Smooth muscle cell (in vitro differentiated cells): ENCODE results near the gene RPL12. TPM values are rescaled to one million over a fixed set of nuclear protein-coding genes. Genes with fewer than 3 reads are reported as not detected.
A peak's percentile ranks its signal among the peaks of the same experiment; 100 is the strongest.

Experiments
- DNase-seq: peaks from one replicate; lab custom pipeline; 2025; ENCODE audit not compliant: unreplicated experiment; lab: John Stamatoyannopoulos, UW
- H2AFZ ChIP-seq: fragments of 200-600 bp; sonication (generic); 2 replicates; pipeline ENCODE4 v1.6.0; 2016; ENCODE audit warnings: antibody characterized with exemption, low read depth, mild to moderate bottlenecking
- H3F3A ChIP-seq: fragments of 200-600 bp; sonication (generic); 2 replicates; pipeline ENCODE4 v1.6.0; 2017; ENCODE audit warnings: antibody characterized with exemption, low read depth
- H3K27ac ChIP-seq: fragments of 200-600 bp; sonication (generic); 2 replicates; pipeline ENCODE4 v1.5.1; 2016; ENCODE audit warnings: low read depth, mild to moderate bottlenecking
- H3K27me3 ChIP-seq: fragments of 200-600 bp; sonication (generic); 2 replicates; pipeline ENCODE4 v1.6.1; 2016; ENCODE audit warnings: low read depth, mild to moderate bottlenecking
- H3K36me3 ChIP-seq: fragments of 200-600 bp; sonication (generic); 2 replicates; pipeline ENCODE4 v1.5.1; 2016; ENCODE audit warnings: low read depth
- H3K4me1 ChIP-seq: fragments of 200-600 bp; sonication (generic); 2 replicates; pipeline ENCODE4 v1.5.1; 2016; ENCODE audit warnings: low read depth
- H3K4me2 ChIP-seq: fragments of 200-600 bp; sonication (generic); 2 replicates; pipeline ENCODE4 v1.6.0; 2016; ENCODE audit warnings: mild to moderate bottlenecking
- H3K4me3 ChIP-seq: fragments of 200-600 bp; sonication (generic); 2 replicates; pipeline ENCODE4 v1.5.1; 2016; ENCODE audit warnings: mild to moderate bottlenecking
- H3K79me2 ChIP-seq: fragments of 200-600 bp; sonication (generic); 2 replicates; pipeline ENCODE4 v1.6.0; 2016; ENCODE audit warnings: low read depth, mild to moderate bottlenecking
- H3K9ac ChIP-seq: fragments of 200-600 bp; sonication (generic); 2 replicates; pipeline ENCODE4 v1.6.0; 2016; ENCODE audit warnings: low read depth
- H3K9me3 ChIP-seq: fragments of 200-600 bp; sonication (generic); replicated peaks from 2 replicates; pipeline ENCODE4 v1.5.1; 2016; ENCODE audit warnings: low read depth
- H4K20me1 ChIP-seq: fragments of 200-600 bp; sonication (generic); 2 replicates; pipeline ENCODE4 v1.6.0; 2016; ENCODE audit warnings: low read depth
- WGBS: methylation state at CpG from one replicate; pipeline ENCODE4 v1.1.7; 2016; ENCODE audit warnings: low lambda C conversion rate; 5-methylcytosine and 5-hydroxymethylcytosine counted together
- polyA plus RNA-seq: library from polyadenylated mRNA; unstranded; fragments of >200 nt; fragmentation: Nextera tagmentation; extraction: Ambion mirVana; gene quantifications from 2 replicates; pipeline ENCODE4 v1.2.1, GENCODE V29; 2016
- total RNA-seq: library from RNA; depleted of rRNA; stranded (reverse); fragments of >200 nt; gene quantifications from 2 replicates; pipeline ENCODE4 v1.2.3, GENCODE V29; 2014
- TF ChIP-seq, protein P1 (sequence below): fragments of 200-600 bp; sonication (generic); IDR thresholded peaks from 2 replicates; pipeline ENCODE4 v1.5.1; 2017; ENCODE audit warnings: borderline replicate concordance, mild to moderate bottlenecking, antibody characterized with exemption; ENCODE audit not compliant: insufficient read depth, poor library complexity, severe bottlenecking

Gene RPL12
- total RNA-seq (1,296 and 1,445 TPM in 2 replicates), polyA plus RNA-seq (371 and 424 TPM in 2 replicates)

DNA sequence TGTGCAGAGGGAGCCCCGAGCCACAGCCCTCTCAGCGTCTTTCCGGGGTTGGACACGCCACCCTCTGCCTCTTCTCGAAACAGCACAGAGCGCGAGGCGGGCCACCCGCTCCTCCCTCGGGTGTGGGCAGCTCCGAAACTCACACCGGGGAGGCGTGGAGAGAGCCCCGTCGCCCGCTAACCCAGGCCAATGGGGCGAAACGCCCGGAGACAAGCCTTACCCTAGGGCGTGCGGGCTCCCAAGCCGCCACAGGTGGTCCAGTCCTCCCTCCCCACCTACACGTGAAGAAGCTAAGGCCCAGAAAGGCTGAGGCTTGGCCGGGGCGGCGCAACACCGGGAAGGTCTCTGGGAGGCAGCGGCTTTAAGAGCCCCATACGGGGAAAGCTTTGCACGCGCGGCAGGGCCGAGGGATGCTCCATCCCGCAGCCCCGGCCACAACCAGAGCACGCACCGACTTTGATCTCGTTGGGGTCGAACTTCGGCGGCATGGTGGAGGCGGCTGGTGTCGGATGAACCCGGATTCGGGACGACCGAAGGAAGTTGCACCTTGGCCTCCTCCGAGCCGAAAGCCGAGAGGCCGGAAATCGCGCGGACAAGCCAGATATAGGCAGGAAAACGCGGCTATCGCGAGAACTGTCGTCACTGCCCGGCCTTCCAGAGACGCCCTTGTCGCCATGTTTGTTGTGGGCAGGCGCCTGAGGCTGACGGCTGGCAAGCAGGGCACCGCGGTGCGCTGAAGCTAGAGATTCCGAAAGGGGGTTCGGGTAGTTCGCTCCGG lies at the start of gene RPL12, which contains the start of gene LRSAM1:
RPL12 (minus strand) TSS at position 577 of the 778 bp plus-strand sequence; CDS start at position 488, 89 bp downstream.
LRSAM1 (plus strand) TSS at position 681 of the 778 bp plus-strand sequence. CDS start 3,018 bp downstream, outside the sequence.
- under 1% methylated on average over 71 of the region's 71 CpGs for WGBS
- Histone ChIP-seq H3K4me1 (peaks cover 17% of the 10 kb centered on the region), H2AFZ (peak within 1 kb of the TSS; percentile 94), H3K9me3 (no peaks in the 10 kb centered on the region), H4K20me1 (peaks cover 51% of the 10 kb centered on the region), H3K79me2 (peaks cover 36% of the 10 kb centered on the region), H3K9ac (peak within 1 kb of the TSS; percentile 94), H3K4me2 (peak within 1 kb of the TSS; percentile 94), H3K27ac (peak within 1 kb of the TSS; percentile 89), H3K27me3 (no peaks in the 10 kb centered on the region), H3F3A (peaks cover 38% of the 10 kb centered on the region), H3K4me3 (peak within 1 kb of the TSS; percentile 86), H3K36me3 (no peaks in the 10 kb centered on the region)
- DNase-seq, result peak; percentile 94
- TF ChIP-seq, protein P1, sequence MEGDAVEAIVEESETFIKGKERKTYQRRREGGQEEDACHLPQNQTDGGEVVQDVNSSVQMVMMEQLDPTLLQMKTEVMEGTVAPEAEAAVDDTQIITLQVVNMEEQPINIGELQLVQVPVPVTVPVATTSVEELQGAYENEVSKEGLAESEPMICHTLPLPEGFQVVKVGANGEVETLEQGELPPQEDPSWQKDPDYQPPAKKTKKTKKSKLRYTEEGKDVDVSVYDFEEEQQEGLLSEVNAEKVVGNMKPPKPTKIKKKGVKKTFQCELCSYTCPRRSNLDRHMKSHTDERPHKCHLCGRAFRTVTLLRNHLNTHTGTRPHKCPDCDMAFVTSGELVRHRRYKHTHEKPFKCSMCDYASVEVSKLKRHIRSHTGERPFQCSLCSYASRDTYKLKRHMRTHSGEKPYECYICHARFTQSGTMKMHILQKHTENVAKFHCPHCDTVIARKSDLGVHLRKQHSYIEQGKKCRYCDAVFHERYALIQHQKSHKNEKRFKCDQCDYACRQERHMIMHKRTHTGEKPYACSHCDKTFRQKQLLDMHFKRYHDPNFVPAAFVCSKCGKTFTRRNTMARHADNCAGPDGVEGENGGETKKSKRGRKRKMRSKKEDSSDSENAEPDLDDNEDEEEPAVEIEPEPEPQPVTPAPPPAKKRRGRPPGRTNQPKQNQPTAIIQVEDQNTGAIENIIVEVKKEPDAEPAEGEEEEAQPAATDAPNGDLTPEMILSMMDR, result no peak

DNA sequence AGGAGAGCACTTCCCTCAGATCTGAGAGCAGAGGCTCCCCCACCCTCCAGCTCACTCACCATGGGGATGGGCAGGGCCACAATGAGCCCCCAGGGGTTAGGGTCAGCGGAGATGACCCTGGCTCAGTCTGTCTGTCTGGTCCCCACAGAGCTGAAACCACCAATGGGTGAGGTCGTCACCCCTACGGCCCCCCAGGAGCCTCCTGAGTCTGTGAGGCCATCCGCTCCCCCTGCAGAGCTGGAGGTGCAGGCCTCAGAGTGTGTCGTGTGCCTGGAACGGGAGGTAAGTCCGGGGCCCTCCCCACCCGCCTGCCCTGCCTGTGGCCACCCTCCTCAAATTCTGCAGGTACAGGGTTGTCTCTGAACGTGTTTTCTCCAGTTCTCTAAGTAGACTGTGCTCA lies 49.7 kb upstream of the RPL12 start:
- H3K27me3 ChIP-seq, result no peaks in the 10 kb centered on the region
- peaks cover 19% of the 10 kb centered on the region for H4K20me1 ChIP-seq
- H3F3A ChIP-seq, result no peaks in the 10 kb centered on the region
- H2AFZ ChIP-seq, result no peak overlapping the region
- no peak overlapping the region for H3K9ac ChIP-seq
- no peak overlapping the region for H3K4me3 ChIP-seq
- TF ChIP-seq, protein P1, result no peak
- H3K9me3 ChIP-seq, result no peaks in the 10 kb centered on the region
- H3K36me3 ChIP-seq, result no peaks in the 10 kb centered on the region
- H3K79me2 ChIP-seq, result no peaks in the 10 kb centered on the region
- no peaks in the 10 kb centered on the region for H3K4me1 ChIP-seq
- H3K4me2 ChIP-seq, result no peak overlapping the region
- DNase-seq, result no peak
- H3K27ac ChIP-seq, result no peak overlapping the region
- WGBS, result 90% methylated on average over 8 of the region's 9 CpGs

DNA sequence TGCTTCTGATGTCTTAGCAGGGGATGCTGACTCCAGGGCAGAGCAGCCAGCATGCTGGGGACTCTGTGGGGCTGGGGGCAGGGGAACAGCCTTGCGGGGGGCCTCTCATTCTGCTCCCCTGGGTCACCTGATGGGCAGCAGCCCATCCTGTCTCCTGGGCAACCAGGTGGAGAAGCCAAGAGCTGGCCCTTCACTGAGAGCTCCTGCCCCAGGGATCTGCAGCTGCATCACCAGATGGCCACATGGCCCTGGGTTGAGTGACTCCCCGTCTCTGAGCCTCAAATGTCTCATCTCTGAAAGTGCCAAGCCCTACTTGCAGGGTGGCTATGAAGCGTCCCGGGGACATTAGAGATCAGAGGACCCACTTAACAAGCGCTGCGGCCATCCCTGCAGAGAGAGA lies 49.2 kb upstream of the RPL12 start:
- Histone ChIP-seq H3K9ac (no peak overlapping the region), H3K36me3 (no peaks in the 10 kb centered on the region), H2AFZ (no peak overlapping the region), H3K79me2 (no peaks in the 10 kb centered on the region), H3K4me3 (no peak overlapping the region), H3K9me3 (no peaks in the 10 kb centered on the region), H3K27me3 (no peaks in the 10 kb centered on the region), H4K20me1 (peaks cover 19% of the 10 kb centered on the region), H3K4me2 (no peak overlapping the region), H3F3A (no peaks in the 10 kb centered on the region), H3K27ac (no peak overlapping the region), H3K4me1 (no peaks in the 10 kb centered on the region)
- no peak for DNase-seq
- TF ChIP-seq, protein P1, result no peak
- WGBS, result 95% methylated on average over 6 of the region's 6 CpGs

GRCh38 chr9:127498298-127498697 lies 47.1 kb upstream of the RPL12 start:
- DNase-seq, result no peak
- no peak overlapping the region for H3K27ac ChIP-seq
- H3K4me2 ChIP-seq, result no peak overlapping the region
- no peaks in the 10 kb centered on the region for H3K79me2 ChIP-seq
- WGBS, result 89% methylated on average over 5 of the region's 5 CpGs
- H3K9ac ChIP-seq, result no peak overlapping the region
- H3K4me1 ChIP-seq, result no peaks in the 10 kb centered on the region
- H2AFZ ChIP-seq, result no peak overlapping the region
- no peaks in the 10 kb centered on the region for H3K36me3 ChIP-seq
- TF ChIP-seq, protein P1, result no peak
- no peaks in the 10 kb centered on the region for H3K9me3 ChIP-seq
- H3K4me3 ChIP-seq, result no peak overlapping the region
- H3F3A ChIP-seq, result no peaks in the 10 kb centered on the region
- H4K20me1 ChIP-seq, result peaks cover 4% of the 10 kb centered on the region
- no peaks in the 10 kb centered on the region for H3K27me3 ChIP-seq
